GM13977 (cell line): Measurements from ENCODE around the gene MN1.

Source experiments
- DNase-seq: peaks from one replicate; pipeline ENCODE4 v3.0.0; 2012; ENCODE audit warnings: low spot score
- CTCF ChIP-seq: IDR thresholded peaks from 2 replicates; pipeline ENCODE4 v1.5.1; 2012; ENCODE audit warnings: mild to moderate bottlenecking, control low read depth; ENCODE audit not compliant: insufficient read depth; ENCODE audit errors: extremely low read depth, missing control alignments
- in situ Hi-C: fragments of 300-500 bp; cut with MboI; formaldehyde crosslinking; loops from one replicate; pipeline ENCODE4 v1.12.0; 2022; ENCODE audit warnings: low sequenced_read_pairs, low pct_unique_long_range_greater_than_20kb, mixed read lengths, inconsistent platforms; ENCODE audit not compliant: unreplicated experiment

MN1 gene

GRCh38 chr22:27784120-27784475 is 17.5 kb downstream of the MN1 start:
- TF ChIP-seq CTCF: no peak
- in situ Hi-C loops: no loop called here
- DNase-seq: no peak

- in situ Hi-C loops: no loop called here
- no peak for TF ChIP-seq CTCF
- no peak for DNase-seq
Measured at GRCh38 chr22:27783436-27784119, 18.0 kb downstream of the MN1 start.

- no peak for TF ChIP-seq CTCF
- no peak for DNase-seq
- in situ Hi-C loops: no loop called here
Measured at GRCh38 chr22:27782088-27782487, 19.5 kb downstream of the MN1 start.

GRCh38 chr22:27780161-27780575 is 21.4 kb downstream of the MN1 start:
- DNase-seq: no peak
- no peak for TF ChIP-seq CTCF
- in situ Hi-C loops: no loop called here

GRCh38 chr22:27779643-27780042 is 21.9 kb downstream of the MN1 start:
- in situ Hi-C loops: no loop called here
- DNase-seq: no peak
- no peak for TF ChIP-seq CTCF

- no peak for DNase-seq
- in situ Hi-C loops: no loop called here
- TF ChIP-seq CTCF: no peak
Measured at GRCh38 chr22:27778294-27779090, 23.1 kb downstream of the MN1 start.
